ENCODE measurements around the gene EEF2K. TPM values are rescaled to one million over a fixed set of nuclear protein-coding genes. Genes with fewer than 3 reads are reported as not detected.

The EEF2K gene
- total and polyA plus RNA-seq, 2 experiments from 2014 or later, result 16.1 to 26.1 TPM

DNA sequence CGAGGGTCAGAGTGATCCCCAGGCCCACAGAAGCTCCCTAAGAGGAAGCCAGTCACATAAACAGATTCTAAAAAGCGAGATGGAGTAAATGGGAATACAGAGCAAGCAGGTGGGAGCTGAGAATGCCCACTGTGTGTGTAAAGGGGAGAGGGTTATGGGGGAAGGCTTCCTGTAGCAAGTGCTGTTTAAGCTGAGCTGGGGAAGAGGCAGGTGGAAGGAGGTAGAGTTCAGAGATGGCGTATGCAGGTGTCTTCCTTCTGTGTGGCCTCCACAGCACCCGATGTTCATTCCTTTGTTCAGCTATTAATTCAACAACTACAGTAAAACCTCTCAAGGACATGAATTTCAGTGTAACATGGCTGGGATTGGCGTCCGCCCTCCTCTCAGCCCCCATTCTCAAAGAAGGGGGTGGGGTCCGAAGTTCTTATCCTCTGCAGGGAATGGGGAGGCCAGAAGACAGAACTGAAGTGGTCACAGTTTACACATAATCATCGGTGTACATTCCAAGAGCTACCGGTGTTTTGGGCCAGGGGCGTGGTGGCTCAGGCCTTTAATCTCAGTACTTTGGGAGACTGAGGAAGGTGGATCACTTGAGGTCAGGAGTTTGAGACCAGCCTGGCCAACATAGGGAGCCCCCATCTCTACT, 1.8 kb downstream of the EEF2K start:
- TF ChIP-seq, protein P1, sequence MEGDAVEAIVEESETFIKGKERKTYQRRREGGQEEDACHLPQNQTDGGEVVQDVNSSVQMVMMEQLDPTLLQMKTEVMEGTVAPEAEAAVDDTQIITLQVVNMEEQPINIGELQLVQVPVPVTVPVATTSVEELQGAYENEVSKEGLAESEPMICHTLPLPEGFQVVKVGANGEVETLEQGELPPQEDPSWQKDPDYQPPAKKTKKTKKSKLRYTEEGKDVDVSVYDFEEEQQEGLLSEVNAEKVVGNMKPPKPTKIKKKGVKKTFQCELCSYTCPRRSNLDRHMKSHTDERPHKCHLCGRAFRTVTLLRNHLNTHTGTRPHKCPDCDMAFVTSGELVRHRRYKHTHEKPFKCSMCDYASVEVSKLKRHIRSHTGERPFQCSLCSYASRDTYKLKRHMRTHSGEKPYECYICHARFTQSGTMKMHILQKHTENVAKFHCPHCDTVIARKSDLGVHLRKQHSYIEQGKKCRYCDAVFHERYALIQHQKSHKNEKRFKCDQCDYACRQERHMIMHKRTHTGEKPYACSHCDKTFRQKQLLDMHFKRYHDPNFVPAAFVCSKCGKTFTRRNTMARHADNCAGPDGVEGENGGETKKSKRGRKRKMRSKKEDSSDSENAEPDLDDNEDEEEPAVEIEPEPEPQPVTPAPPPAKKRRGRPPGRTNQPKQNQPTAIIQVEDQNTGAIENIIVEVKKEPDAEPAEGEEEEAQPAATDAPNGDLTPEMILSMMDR (IDR thresholded peaks at IDR 0.05; ENCODE audit: low read depth, low read length), result no peak
- H3K4me1 ChIP-seq (ENCODE audit: low read depth), result no peaks in the 10 kb centered on the region
- H3K27me3 ChIP-seq, result no peaks in the 10 kb centered on the region
- H3K9me3 ChIP-seq (ENCODE audit: low read depth), result no peaks in the 10 kb centered on the region
- no peak overlapping the region for H3K27ac ChIP-seq
- no peak for DNase-seq (ENCODE audit: low read depth in 1 of 2, low spot score in 1 of 2)
- H3K4me3 ChIP-seq, result no peak overlapping the region
- H3K36me3 ChIP-seq, result no peaks in the 10 kb centered on the region

DNA sequence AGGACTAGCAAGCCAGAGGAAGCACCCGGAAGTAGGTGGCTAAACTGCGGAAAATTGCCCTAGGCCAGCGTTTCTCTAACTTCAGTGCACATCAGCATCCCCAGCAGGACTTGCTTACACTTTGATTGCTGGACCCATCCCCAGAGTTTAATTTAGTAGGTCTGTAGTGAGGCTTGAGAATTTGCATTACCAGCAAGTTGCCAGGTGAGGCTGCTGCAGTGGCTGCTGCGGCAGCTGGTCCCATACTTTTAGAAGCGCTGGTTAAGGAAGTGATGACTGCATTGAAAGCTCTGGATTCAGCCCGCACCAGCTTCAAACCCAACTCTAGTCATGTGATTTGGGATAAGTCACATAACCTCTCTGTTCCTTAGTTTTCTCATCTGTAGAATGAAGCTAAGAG, 4.2 kb downstream of the EEF2K start:
- TF ChIP-seq, protein P1 (IDR thresholded peaks at IDR 0.05; ENCODE audit: low read depth, low read length), result no peak
- H3K4me1 ChIP-seq (ENCODE audit: low read depth), result no peaks in the 10 kb centered on the region
- no peak overlapping the region for H3K27ac ChIP-seq
- no peaks in the 10 kb centered on the region for H3K36me3 ChIP-seq
- no peak for DNase-seq (ENCODE audit: low read depth in 1 of 2, low spot score in 1 of 2)
- no peak overlapping the region for H3K4me3 ChIP-seq
- no peaks in the 10 kb centered on the region for H3K9me3 ChIP-seq (ENCODE audit: low read depth)
- no peaks in the 10 kb centered on the region for H3K27me3 ChIP-seq

DNA sequence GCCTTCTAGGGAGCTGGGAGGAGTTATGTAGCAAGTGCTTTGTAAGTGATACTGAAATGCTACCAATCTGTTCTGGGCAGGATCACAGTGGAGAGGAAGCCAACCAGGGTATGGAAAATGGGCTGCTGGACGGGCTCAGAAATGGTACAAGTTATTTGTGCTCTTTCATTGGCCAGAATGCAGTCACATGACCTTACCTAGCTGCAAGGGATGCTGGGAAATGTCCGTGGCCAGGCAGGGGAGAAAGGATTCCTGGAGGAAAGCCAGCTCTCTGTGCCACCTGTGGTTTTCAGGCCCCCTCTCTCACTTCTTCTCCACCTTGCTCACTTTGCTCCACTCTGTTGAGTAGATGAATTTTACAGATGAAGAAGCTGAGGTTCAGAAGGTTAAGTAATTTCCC, 4.8 kb downstream of the EEF2K start:
- H3K27me3 ChIP-seq, result no peaks in the 10 kb centered on the region
- no peak overlapping the region for H3K4me3 ChIP-seq
- DNase-seq (ENCODE audit: low read depth in 1 of 2, low spot score in 1 of 2), result no peak
- no peaks in the 10 kb centered on the region for H3K4me1 ChIP-seq (ENCODE audit: low read depth)
- H3K9me3 ChIP-seq (ENCODE audit: low read depth), result no peaks in the 10 kb centered on the region
- H3K27ac ChIP-seq, result no peak overlapping the region
- TF ChIP-seq, protein P1 (IDR thresholded peaks at IDR 0.05; ENCODE audit: low read depth, low read length), result no peak
- H3K36me3 ChIP-seq, result no peaks in the 10 kb centered on the region

- Histone ChIP-seq H3K9me3 (ENCODE audit: low read depth) (no peaks in the 10 kb centered on the region), H3K27me3 (no peaks in the 10 kb centered on the region), H3K4me1 (ENCODE audit: low read depth) (no peaks in the 10 kb centered on the region), H3K36me3 (no peaks in the 10 kb centered on the region), H3K4me3 (no peak overlapping the region), H3K27ac (no peak overlapping the region)
- no peak for DNase-seq (ENCODE audit: low read depth in 1 of 2, low spot score in 1 of 2)
- TF ChIP-seq, protein P1 (IDR thresholded peaks at IDR 0.05; ENCODE audit: low read depth, low read length), result no peak
Measured at GRCh38 chr16:22213236-22213635, 7.2 kb downstream of the EEF2K start.

- Histone ChIP-seq H3K27me3 (no peaks in the 10 kb centered on the region), H3K9me3 (ENCODE audit: low read depth) (no peaks in the 10 kb centered on the region), H3K4me1 (ENCODE audit: low read depth) (no peaks in the 10 kb centered on the region), H3K36me3 (no peaks in the 10 kb centered on the region), H3K27ac (no peak overlapping the region), H3K4me3 (no peak overlapping the region)
- TF ChIP-seq, protein P1 (IDR thresholded peaks at IDR 0.05; ENCODE audit: low read depth, low read length), result no peak
- DNase-seq (ENCODE audit: low read depth in 1 of 2, low spot score in 1 of 2), result no peak
Measured at GRCh38 chr16:22213801-22214200, 7.7 kb downstream of the EEF2K start.

Data from cardiac muscle cell (in vitro differentiated cells and primary cell).